GM10266 (cell line): ENCODE results near the gene DNMT3B.

Source experiments
- DNase-seq: peaks from one replicate; pipeline ENCODE4 v3.0.0; 2012; ENCODE audit errors: extremely low spot score
- CTCF ChIP-seq: IDR thresholded peaks from 2 replicates; pipeline ENCODE4 v1.5.1; 2012; ENCODE audit warnings: mild to moderate bottlenecking, low read depth; ENCODE audit not compliant: control insufficient read depth, insufficient read depth; ENCODE audit errors: missing control alignments

The DNMT3B gene

GRCh38 chr20:32742322-32743236 is 19.6 kb upstream of the DNMT3B start:
- TF ChIP-seq CTCF, result no peak
- peak; percentile 30 for DNase-seq

GRCh38 chr20:32743237-32744112 is 18.7 kb upstream of the DNMT3B start, which contains the start of gene COMMD7:
Gene COMMD7, minus strand, starts transcription at chr20:32743467. Its CDS starts 76 bp downstream, at chr20:32743391.
- TF ChIP-seq CTCF, result no peak
- peak; percentile 70 for DNase-seq

GRCh38 chr20:32749914-32750637 is 12.1 kb upstream of the DNMT3B start:
- no peak for DNase-seq
- TF ChIP-seq CTCF, result no peak

GRCh38 chr20:32751293-32751692 is 10.9 kb upstream of the DNMT3B start:
- no peak for DNase-seq
- TF ChIP-seq CTCF, result no peak

GRCh38 chr20:32751702-32752457 is 10.3 kb upstream of the DNMT3B start:
- no peak for TF ChIP-seq CTCF
- DNase-seq, result no peak

- no peak for TF ChIP-seq CTCF
- no peak for DNase-seq
Measured at GRCh38 chr20:32752458-32753250, 9.5 kb upstream of the DNMT3B start.
